HG02870 (cell line): Measurements from ENCODE around the gene RETREG2.
A peak's percentile ranks its signal among the peaks of the same experiment; 100 is the strongest.
"Not testable (repeated sequence)": the region's sequence is repeated elsewhere in the genome, so short reads cannot be mapped to it uniquely, and the experiment has no call there.

ENCODE experiments used
- ATAC-seq: cut with Tn5 transposase; IDR thresholded peaks from one replicate; pipeline ENCODE4 v1.9.1; 2021; ENCODE audit warnings: mild to moderate bottlenecking, moderate library complexity; ENCODE audit not compliant: unreplicated experiment

The RETREG2 gene

DNA sequence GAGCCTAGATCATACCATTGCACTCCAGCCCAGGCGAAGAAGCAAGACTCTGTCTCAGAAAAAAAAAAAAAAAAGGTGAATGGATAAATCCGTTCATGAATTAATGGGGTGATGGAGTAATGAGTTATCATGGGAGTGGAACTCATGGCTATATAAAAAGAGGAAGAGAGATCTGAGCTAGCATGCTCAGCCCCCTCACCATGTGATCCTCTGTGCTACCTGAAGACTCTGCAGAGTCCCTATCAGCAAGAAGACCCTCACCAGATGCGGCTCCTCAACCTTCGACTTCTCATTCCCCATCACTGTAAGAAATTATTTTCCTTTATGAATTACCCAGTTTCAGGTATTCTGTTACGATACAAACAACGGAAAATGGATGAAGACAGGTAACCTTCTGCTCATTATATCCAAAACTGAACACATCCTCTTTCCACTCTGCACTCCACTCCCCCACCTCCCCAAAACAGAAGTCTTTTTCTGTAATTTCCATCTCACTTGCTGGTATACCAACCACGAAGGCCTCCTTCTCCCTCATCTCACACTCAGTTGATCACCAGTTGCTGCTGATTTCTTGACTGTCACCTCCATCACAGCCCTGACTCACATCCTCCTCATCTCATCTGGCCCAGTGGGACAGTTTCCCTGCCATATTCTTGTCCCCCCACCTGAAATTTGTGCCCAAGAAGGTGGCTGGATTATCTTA lies 8.8 kb downstream of the RETREG2 start:
- peak; percentile 45 for ATAC-seq

DNA sequence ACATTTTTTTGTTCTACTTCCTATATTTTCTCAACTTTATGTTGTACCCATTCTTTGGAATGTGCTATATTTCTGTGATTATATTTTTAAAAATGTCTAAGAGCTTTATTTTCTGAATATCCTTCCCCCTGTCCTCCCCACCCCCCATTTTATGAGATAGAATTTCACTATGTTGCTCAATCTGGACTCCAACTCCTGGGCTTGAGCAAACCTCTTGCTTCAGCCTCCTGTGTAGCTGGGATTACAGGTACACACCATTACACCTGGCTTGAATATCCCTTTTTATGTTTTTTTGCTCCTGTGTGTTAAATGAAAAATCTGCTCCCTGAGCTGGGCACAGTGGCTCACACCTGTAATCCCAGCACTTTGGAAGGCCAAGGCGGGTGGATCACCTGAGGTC lies 19.3 kb downstream of the RETREG2 start:
- ATAC-seq, result no peak

DNA sequence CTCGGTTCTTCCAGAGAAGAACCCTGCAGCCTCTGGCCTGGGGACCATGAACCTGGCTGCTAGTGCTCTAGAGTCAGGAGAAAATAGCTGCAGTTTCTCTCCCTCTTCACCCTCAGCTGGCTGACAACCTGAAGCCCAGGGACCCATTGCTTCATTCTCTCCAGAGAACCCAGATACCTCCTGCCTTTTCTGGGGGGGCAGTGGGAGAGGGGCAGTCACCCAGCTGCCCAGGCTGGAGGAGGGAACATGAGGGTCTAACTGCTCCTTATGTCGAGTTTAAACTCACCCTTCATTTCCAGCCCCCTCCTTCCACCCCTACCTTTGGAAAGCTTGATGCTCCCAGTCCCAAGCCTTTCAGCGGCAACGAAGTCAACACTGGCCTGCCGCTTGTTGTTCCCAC lies 20.9 kb downstream of the RETREG2 start:
- ATAC-seq, result no peak

DNA sequence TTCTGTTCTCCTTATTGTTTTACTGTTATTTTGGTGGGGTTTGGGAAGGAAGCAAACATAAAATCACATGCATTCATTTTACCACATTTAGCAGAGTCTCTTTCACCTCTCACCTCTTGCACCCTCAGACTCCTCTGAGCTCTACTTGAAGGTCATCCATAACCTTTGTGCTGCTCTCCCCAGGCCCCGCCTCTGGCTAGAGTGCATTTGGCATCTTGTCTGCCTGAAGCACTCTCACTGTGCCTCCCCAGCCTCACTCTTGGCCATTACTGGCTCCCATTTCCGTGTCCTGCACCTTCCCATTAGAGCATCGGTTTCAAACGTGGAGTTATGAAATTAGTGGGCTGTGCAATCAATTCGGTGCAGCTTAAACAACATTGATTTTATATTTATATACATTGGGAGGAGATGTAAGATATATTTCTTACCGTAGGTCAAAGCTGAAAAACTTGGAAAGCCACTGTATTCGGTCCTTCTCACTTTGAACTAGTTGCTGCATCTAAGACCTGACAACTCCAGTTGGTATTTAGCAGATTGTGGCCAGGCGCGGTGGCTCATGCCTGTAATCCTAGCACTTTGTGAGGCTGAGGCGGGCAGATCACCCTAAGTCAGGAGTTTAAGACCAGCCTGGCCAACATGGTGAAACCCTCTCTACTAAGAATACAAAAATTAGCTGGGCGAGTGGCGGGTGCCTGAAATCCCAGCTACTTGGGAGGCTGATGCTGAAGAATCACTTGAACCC lies 21.6 kb downstream of the RETREG2 start:
- ATAC-seq, result no peak

DNA sequence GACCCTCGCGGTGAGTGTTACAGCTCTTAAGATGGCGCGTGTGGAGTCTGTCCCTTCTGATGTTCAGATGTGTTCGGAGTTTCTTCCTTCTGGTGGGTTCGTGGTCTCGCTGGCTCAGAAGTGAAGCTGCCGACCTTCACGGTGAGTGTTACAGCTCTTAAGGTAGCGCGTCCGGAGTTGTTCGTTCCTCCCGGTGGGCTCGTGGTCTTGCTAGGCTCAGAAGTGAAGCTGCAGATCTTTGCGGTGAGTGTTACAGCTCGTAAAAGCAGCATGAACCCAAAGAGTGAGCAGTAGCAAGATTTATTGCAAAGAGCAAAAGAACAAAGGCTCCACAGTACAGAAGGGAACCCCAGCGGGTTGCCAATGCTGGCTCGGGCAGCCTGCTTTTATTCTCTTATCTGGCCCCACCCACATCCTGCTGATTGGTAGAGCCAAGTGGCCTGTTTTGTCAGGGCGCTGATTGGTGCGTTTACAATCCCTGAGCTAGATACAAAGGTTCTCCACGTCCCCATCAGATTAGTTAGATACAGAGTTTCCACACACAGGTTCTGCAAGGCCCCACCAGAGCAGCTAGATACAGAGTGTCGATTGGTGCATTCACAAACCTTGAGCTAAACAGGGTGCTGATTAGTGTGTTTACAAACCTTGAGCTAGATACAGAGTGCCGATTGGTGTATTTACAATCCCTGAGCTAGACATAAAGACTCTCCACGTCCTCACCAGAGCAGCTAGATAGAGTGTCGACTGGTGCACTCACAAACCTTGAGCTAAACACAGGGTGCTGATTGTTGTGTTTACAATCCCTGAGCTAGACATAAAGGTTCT lies 22.6 kb downstream of the RETREG2 start:
- ATAC-seq, result not testable (repeated sequence)

DNA sequence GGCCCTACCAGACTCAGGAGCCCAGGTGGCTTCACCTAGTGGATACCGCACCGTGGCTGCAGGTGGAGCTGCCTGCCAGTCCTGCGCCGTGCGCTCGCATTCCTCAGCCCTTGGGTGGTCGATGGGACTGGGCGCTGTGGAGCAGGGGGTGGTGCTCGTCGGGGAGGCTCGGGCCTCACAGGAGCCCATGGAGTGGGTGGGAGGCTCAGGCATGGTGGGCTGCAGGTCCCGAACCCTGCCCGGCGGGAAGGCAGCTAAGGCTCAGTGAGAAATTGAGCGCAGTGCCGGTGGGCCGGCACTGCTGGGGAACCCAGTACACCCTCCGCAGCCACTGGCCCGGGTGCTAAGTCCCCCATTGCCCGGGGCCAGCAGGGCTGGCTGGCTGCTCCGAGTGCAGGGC lies 23.3 kb downstream of the RETREG2 start:
- ATAC-seq, result not testable (repeated sequence)

GRCh38 chr2:219204425-219205164 lies 26.5 kb downstream of the RETREG2 start:
- ATAC-seq, result no peak

- ATAC-seq, result no peak
Measured at GRCh38 chr2:219205165-219205538, 27.1 kb downstream of the RETREG2 start.

- no peak for ATAC-seq
Measured at GRCh38 chr2:219205981-219206327, 27.9 kb downstream of the RETREG2 start.

GRCh38 chr2:219206328-219207133 lies 28.5 kb downstream of the RETREG2 start, which contains the start of gene ZFAND2B:
ZFAND2B (plus strand) TSS chr2:219206782; CDS start chr2:219206988, 206 bp downstream.
- peak; percentile 97 for ATAC-seq

- no peak for ATAC-seq
Measured at GRCh38 chr2:219207134-219207883, 29.2 kb downstream of the RETREG2 start.

- no peak for ATAC-seq
Measured at GRCh38 chr2:219207884-219208740, 30.0 kb downstream of the RETREG2 start.

- no peak for ATAC-seq
Measured at GRCh38 chr2:219209236-219210195, 31.4 kb downstream of the RETREG2 start.

DNA sequence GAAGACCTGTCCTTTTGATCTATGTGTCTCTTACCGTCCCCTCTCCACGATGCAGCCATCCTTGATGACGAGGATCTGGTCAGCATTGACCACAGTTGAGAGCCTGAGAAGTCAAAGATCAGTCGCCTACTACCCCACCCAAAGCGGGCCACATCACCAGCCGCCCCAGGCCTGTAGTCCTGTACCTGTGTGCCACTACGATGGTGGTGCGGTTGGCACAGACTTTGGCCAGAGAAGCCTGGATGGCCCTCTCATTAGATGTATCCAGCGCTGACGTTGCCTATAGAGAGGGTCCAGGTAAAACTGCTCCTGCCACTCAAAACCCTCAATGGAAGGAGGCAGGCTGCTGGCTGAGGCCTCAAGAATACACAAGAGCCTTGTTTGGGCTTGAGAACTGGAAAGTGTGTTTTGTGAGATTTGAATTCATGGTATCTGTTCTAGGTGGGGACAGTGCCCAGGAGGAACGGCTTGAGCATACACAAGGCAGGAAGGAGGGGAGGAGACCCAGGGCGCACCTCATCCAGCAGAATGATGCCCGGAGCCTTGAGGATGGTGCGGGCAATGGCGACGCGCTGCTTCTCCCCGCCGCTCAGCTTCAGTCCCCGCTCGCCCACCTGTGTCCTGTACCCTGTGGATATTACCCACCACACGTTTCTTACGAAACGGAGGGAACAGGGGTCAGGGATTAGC lies 32.3 kb downstream of the RETREG2 start:
- ATAC-seq, result no peak

DNA sequence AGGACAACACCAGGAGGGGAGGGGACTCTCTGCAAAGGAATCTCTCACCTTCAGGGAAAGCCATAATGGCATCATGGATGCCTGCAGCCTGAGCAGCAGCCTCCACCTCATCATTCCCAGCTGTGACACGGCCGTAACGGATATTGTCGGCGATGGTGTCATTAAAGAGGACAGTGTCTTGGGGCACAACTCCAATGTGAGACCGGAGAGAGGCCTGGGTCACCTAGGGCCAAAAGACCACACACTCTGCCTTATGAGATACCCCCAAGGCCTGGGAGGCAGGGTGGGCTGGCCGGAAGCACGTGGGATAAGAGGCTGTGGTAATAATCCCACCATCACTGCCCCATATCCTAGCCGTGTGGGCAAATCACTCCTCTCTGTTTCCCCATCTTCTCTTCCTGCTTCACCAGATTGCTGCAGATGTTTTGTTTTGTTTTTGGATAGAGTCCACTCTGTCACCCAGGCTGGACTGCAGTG lies 32.8 kb downstream of the RETREG2 start:
- no peak for ATAC-seq

DNA sequence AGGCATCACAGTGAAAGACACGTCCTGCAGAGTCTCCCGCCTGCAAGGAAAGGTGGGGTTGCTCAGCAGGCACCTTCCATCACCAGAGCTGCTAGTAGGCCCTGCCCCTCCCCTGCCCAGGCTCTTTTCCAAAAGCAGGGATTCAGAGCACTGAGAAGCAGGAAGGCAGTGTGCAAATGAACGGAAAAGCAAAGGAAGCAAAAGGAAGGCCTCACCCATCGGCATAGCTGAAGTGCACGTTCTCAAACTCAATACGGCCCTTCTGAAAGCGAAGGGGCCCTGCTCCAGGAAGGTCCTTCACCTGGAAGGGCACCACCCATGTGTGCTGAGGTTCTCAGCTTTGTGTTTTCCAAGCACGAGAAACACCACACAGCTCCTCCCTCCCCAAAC lies 34.9 kb downstream of the RETREG2 start:
- ATAC-seq, result no peak
